A549 (cell line): ENCODE results near the gene PPP3CA. TPM values are rescaled to one million over a fixed set of nuclear protein-coding genes. Genes with fewer than 3 reads are reported as not detected.

ENCODE experiments used
- ATAC-seq, 2 experiments: fragments of 200-7000 bp in 1 of 2; fragments of >200 bp in 1 of 2; cut with Nextera tagmentation in 1 of 2; cut with Tn5 transposase in 1 of 2; 3 replicates each; pipeline versions ENCODE4 v1.8.0 to v1.9.1; 2018 to 2020; ENCODE audit warnings: mild to moderate bottlenecking in 1 of 2, moderate library complexity in 1 of 2
- CTCF ChIA-PET: fragments of 300-600 bp; sonication (Branson Sonifier 250); formaldehyde crosslinking; extraction: SDS; loops from one replicate; lab custom pipeline; 2021; ENCODE audit warnings: antibody characterized with exemption, inconsistent platforms; lab: Yijun Ruan, JAX
- POLR2A ChIA-PET: fragments of 350-600 bp; formaldehyde crosslinking; extraction: SDS; loops from one replicate; lab custom pipeline; 2021; ENCODE audit warnings: antibody characterized with exemption, inconsistent platforms; lab: Yijun Ruan, JAX
- DNase-seq, 2 experiments: peaks; one replicate each; pipeline versions ENCODE4 v3.0.0 to v3.0.0-alpha.2; 2011 to 2016; ENCODE audit warnings: low read depth in 1 of 2, low spot score in 1 of 2
- FAIRE-seq: peaks from 2 replicates; lab custom pipeline; 2011; peaks lifted over from hg19 to GRCh38; lab: Jason Lieb, UNC
- H3K27ac ChIP-seq, 2 experiments: fragments of >200 bp; sonication (Bioruptor Twin); formaldehyde crosslinking; 3 replicates each; pipeline ENCODE4 v1.5.1; 2016 to 2017
- H3K4me1 ChIP-seq: fragments of >200 bp; sonication (Bioruptor Twin); formaldehyde crosslinking; 3 replicates; pipeline ENCODE4 v1.6.1; 2016
- H3K4me2 ChIP-seq: fragments of >200 bp; sonication (Bioruptor Twin); formaldehyde crosslinking; 3 replicates; pipeline ENCODE4 v1.6.1; 2016
- H3K4me3 ChIP-seq: fragments of >200 bp; sonication (Bioruptor Twin); formaldehyde crosslinking; 3 replicates; pipeline ENCODE4 v1.5.1; 2016
- H3K9me3 ChIP-seq: fragments of >200 bp; sonication (Bioruptor Twin); formaldehyde crosslinking; 3 replicates; pipeline ENCODE4 v1.6.1; 2016
- CBX2 ChIP-seq: fragments of 200-600 bp; sonication (generic); IDR thresholded peaks from 2 replicates; pipeline ENCODE4 v1.6.1; 2016; ENCODE audit warnings: low read depth, mild to moderate bottlenecking, borderline replicate concordance
- CEBPB ChIP-seq, 2 experiments: fragments of >200 bp in 1 of 2; sonication (Bioruptor Twin) in 1 of 2; formaldehyde crosslinking in 1 of 2; IDR thresholded peaks; 2 replicates each; pipeline ENCODE4 v1.6.1; 2012 to 2016
- CHD2 ChIP-seq: fragments of 150-350 bp; IDR thresholded peaks from 2 replicates; pipeline ENCODE4 v1.6.1; 2014; ENCODE audit warnings: low read length; ENCODE audit not compliant: partially characterized antibody
- E2F6 ChIP-seq: IDR thresholded peaks from 2 replicates; pipeline ENCODE4 v1.6.1; 2012; ENCODE audit warnings: low read depth, borderline replicate concordance
- EHF ChIP-seq: fragments of 250-450 bp; sonication (Bioruptor Pico); IDR thresholded peaks from 2 replicates; pipeline ENCODE4 v1.5.0; 2020; ENCODE audit warnings: mild to moderate bottlenecking
- EHMT2 ChIP-seq: fragments of 200-600 bp; sonication (generic); IDR thresholded peaks from 2 replicates; pipeline ENCODE4 v1.6.1; 2016; ENCODE audit warnings: antibody characterized with exemption, low read depth, mild to moderate bottlenecking, moderate library complexity
- ELK1 ChIP-seq: fragments of 150-350 bp; IDR thresholded peaks from 2 replicates; pipeline ENCODE4 v1.6.1; 2014; ENCODE audit warnings: low read depth, mild to moderate bottlenecking, low read length
- EP300 ChIP-seq, 2 experiments: fragments of >200 bp; sonication (Bioruptor Twin); formaldehyde crosslinking; IDR thresholded peaks; 2 replicates in 1 of 2; 3 replicates in 1 of 2; pipeline ENCODE4 v1.6.1; 2016 to 2017
- FOSB ChIP-seq: fragments of 250-450 bp; sonication (Bioruptor Pico); IDR thresholded peaks from 2 replicates; pipeline ENCODE4 v1.5.0; 2020; ENCODE audit warnings: mild to moderate bottlenecking, moderate library complexity
- GATA3 ChIP-seq: IDR thresholded peaks from 2 replicates; pipeline ENCODE4 v1.6.1; 2012; ENCODE audit warnings: borderline replicate concordance
- HEYL ChIP-seq: fragments of 250-450 bp; sonication (Bioruptor Pico); IDR thresholded peaks from 2 replicates; pipeline ENCODE4 v1.8.0; 2021; ENCODE audit warnings: mild to moderate bottlenecking, moderate library complexity
- JUNB ChIP-seq: fragments of >200 bp; sonication (Bioruptor Twin); formaldehyde crosslinking; IDR thresholded peaks from 2 replicates; pipeline ENCODE4 v1.6.1; 2016
- KDM5A ChIP-seq: fragments of 200-600 bp; sonication (generic); IDR thresholded peaks from 2 replicates; pipeline ENCODE4 v1.6.1; 2016; ENCODE audit warnings: antibody characterized with exemption, mild to moderate bottlenecking
- MAFK ChIP-seq: fragments of 450-650 bp; IDR thresholded peaks from 2 replicates; pipeline ENCODE4 v1.6.1; 2014; ENCODE audit not compliant: partially characterized antibody
- MAZ ChIP-seq: fragments of 150-350 bp; IDR thresholded peaks from 2 replicates; pipeline ENCODE4 v1.6.1; 2014; ENCODE audit warnings: antibody characterized with exemption, low read depth, low read length, borderline replicate concordance
- MYC ChIP-seq: IDR thresholded peaks from 2 replicates; pipeline ENCODE4 v1.6.1; 2012; ENCODE audit warnings: mild to moderate bottlenecking, inconsistent platforms, low read length, improper control_type of control experiment, borderline replicate concordance
- NR3C1 ChIP-seq: fragments of >200 bp; sonication (Bioruptor Twin); formaldehyde crosslinking; IDR thresholded peaks from 3 replicates; pipeline ENCODE4 v1.6.1; 2017
- PHF8 ChIP-seq: fragments of 200-600 bp; sonication (generic); IDR thresholded peaks from 2 replicates; pipeline ENCODE4 v1.6.1; 2016; ENCODE audit warnings: low read depth, mild to moderate bottlenecking, antibody characterized with exemption, moderate library complexity, borderline replicate concordance
- POLR2AphosphoS2 ChIP-seq: conservative IDR thresholded peaks from 2 replicates; pipeline ENCODE4 v1.6.1; 2012; ENCODE audit warnings: low read length, improper control_type of control experiment, inconsistent platforms
- RAD21 ChIP-seq, 2 experiments: fragments of >200 bp in 1 of 2; sonication (Bioruptor Twin) in 1 of 2; formaldehyde crosslinking in 1 of 2; IDR thresholded peaks in 1 of 2; conservative IDR thresholded peaks in 1 of 2; 2 replicates in 1 of 2; 3 replicates in 1 of 2; pipeline ENCODE4 v1.6.1; 2012 to 2018; ENCODE audit warnings: inconsistent platforms in 1 of 2
- RARB ChIP-seq: fragments of 250-450 bp; sonication (Bioruptor Pico); IDR thresholded peaks from 2 replicates; pipeline ENCODE4 v1.8.0; 2021; ENCODE audit warnings: mild to moderate bottlenecking, moderate library complexity
- RFX5 ChIP-seq: fragments of 450-650 bp; IDR thresholded peaks from 2 replicates; pipeline ENCODE4 v1.7.1; 2014; ENCODE audit warnings: antibody characterized with exemption, mild to moderate bottlenecking, moderate library complexity
- RNF2 ChIP-seq: fragments of 200-600 bp; sonication (generic); IDR thresholded peaks from 2 replicates; pipeline ENCODE4 v1.6.1; 2016; ENCODE audit warnings: low read depth, mild to moderate bottlenecking, antibody characterized with exemption, moderate library complexity, borderline replicate concordance
- SREBF2 ChIP-seq: fragments of 450-650 bp; IDR thresholded peaks from 2 replicates; pipeline ENCODE4 v1.6.1; 2014; ENCODE audit warnings: mild to moderate bottlenecking, moderate library complexity
- TP53 ChIP-seq: fragments of 250-450 bp; sonication (Bioruptor Pico); IDR thresholded peaks from 2 replicates; pipeline ENCODE4 v1.5.0; 2021; ENCODE audit warnings: mild to moderate bottlenecking, moderate library complexity
- USF2 ChIP-seq: fragments of 450-650 bp; IDR thresholded peaks from 2 replicates; pipeline ENCODE4 v1.6.1; 2014; ENCODE audit warnings: antibody characterized with exemption
- ZC3H11A ChIP-seq: fragments of 450-650 bp; IDR thresholded peaks from 2 replicates; pipeline ENCODE4 v1.6.1; 2014; ENCODE audit warnings: antibody characterized with exemption, mild to moderate bottlenecking
- ZFP36 ChIP-seq: fragments of 450-650 bp; IDR thresholded peaks from 2 replicates; pipeline ENCODE4 v1.6.1; 2014; ENCODE audit warnings: borderline replicate concordance; ENCODE audit not compliant: partially characterized antibody
- WGBS: methylation state at CpG from one replicate; pipeline ENCODE4 v1.1.6; 2017; ENCODE audit errors: missing lambda C conversion rate; 5-methylcytosine and 5-hydroxymethylcytosine counted together
- polyA plus RNA-seq, 4 experiments: library from polyadenylated mRNA; depleted of rRNA in 3 of 4; stranded (reverse); fragments of >200 nt; fragmentation: RNase III in 1 of 4; extraction: RNeasy Plus Mini Kit Qiagen cat#74134 plus additional on column Dnase treatment in 1 of 4; gene quantifications; 2 replicates in 3 of 4; 3 replicates in 1 of 4; pipeline ENCODE4 v1.2.3, GENCODE V29; 2011 to 2017
- TF ChIP-seq, protein P1 (sequence below): fragments of 200-600 bp; sonication (generic); IDR thresholded peaks from 2 replicates; pipeline ENCODE4 v1.6.1; 2016; ENCODE audit warnings: antibody characterized with exemption, mild to moderate bottlenecking, moderate library complexity
- TF ChIP-seq, protein P2 (sequence below): fragments of 250-450 bp; sonication (Bioruptor Pico); IDR thresholded peaks from 2 replicates; pipeline ENCODE4 v1.5.0; 2021; ENCODE audit warnings: mild to moderate bottlenecking, moderate library complexity, borderline replicate concordance
- TF ChIP-seq, protein P3 (sequence below): IDR thresholded peaks from 2 replicates; pipeline ENCODE4 v1.6.1; 2012

Gene PPP3CA
- polyA plus RNA-seq, 2 of the 4 experiments (the other 2 are of a cell fraction): 21.4 to 42.4 TPM

- ATAC-seq (no peak), FAIRE-seq (no peak), DNase-seq (no peak)
- no peak for TF ChIP-seq ZC3H11A
- no peak for TF ChIP-seq SREBF2
- no peak for TF ChIP-seq JUNB
- no peaks in the 10 kb centered on the region for H3K4me1 ChIP-seq
- WGBS: 76% methylated on average over 8 of the region's 8 CpGs
- no peak overlapping the region for H3K4me2 ChIP-seq
- H3K27ac ChIP-seq: no peak overlapping the region
- H3K4me3 ChIP-seq: no peak overlapping the region
- ChIA-PET CTCF (no interaction called here), POLR2A (no interaction called here)
- H3K9me3 ChIP-seq: no peaks in the 10 kb centered on the region
Measured at GRCh38 chr4:100986360-100986868, 360.9 kb downstream of the PPP3CA start.

- no peak overlapping the region for H3K4me2 ChIP-seq
- WGBS: 66% methylated on average over 3 of the region's 3 CpGs
Measured at GRCh38 chr4:100985576-100985975, 361.8 kb downstream of the PPP3CA start.

GRCh38 chr4:100984901-100985300 lies 362.4 kb downstream of the PPP3CA start:
- no peak overlapping the region for H3K4me3 ChIP-seq
- DNase-seq (no peak), ATAC-seq (no peak), FAIRE-seq (no peak)
- no peaks in the 10 kb centered on the region for H3K4me1 ChIP-seq
- POLR2A ChIA-PET: no interaction called here
- CTCF ChIA-PET: interaction anchor here (0.6 kb wide), 1 partner anchor 139 kb away, joined by 3 read pairs; no protein-coding TSS in a partner anchor
- H3K4me2 ChIP-seq: no peak overlapping the region
- H3K9me3 ChIP-seq: no peaks in the 10 kb centered on the region
- no peak overlapping the region for H3K27ac ChIP-seq
- TF ChIP-seq RAD21 (conservative IDR thresholded peaks at IDR 0.05 in 1 of 2, IDR thresholded peaks at IDR 0.05 in 1 of 2): no peak
- no peak for TF ChIP-seq HEYL (CRISPR knock-in tag)
- TF ChIP-seq KDM5A: no peak
- TF ChIP-seq CEBPB (IDR thresholded peaks at IDR 0.05): no peak
- no peak for TF ChIP-seq FOSB (CRISPR knock-in tag)
- no peak for TF ChIP-seq ZFP36
- no peak for TF ChIP-seq E2F6
- TF ChIP-seq ELK1: no peak
- no peak for TF ChIP-seq USF2
- TF ChIP-seq, protein P1, sequence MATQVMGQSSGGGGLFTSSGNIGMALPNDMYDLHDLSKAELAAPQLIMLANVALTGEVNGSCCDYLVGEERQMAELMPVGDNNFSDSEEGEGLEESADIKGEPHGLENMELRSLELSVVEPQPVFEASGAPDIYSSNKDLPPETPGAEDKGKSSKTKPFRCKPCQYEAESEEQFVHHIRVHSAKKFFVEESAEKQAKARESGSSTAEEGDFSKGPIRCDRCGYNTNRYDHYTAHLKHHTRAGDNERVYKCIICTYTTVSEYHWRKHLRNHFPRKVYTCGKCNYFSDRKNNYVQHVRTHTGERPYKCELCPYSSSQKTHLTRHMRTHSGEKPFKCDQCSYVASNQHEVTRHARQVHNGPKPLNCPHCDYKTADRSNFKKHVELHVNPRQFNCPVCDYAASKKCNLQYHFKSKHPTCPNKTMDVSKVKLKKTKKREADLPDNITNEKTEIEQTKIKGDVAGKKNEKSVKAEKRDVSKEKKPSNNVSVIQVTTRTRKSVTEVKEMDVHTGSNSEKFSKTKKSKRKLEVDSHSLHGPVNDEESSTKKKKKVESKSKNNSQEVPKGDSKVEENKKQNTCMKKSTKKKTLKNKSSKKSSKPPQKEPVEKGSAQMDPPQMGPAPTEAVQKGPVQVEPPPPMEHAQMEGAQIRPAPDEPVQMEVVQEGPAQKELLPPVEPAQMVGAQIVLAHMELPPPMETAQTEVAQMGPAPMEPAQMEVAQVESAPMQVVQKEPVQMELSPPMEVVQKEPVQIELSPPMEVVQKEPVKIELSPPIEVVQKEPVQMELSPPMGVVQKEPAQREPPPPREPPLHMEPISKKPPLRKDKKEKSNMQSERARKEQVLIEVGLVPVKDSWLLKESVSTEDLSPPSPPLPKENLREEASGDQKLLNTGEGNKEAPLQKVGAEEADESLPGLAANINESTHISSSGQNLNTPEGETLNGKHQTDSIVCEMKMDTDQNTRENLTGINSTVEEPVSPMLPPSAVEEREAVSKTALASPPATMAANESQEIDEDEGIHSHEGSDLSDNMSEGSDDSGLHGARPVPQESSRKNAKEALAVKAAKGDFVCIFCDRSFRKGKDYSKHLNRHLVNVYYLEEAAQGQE: no peak
- TF ChIP-seq RARB (CRISPR knock-in tag): no peak
- TF ChIP-seq MYC: no peak
- no peak for TF ChIP-seq EHMT2
- no peak for TF ChIP-seq CBX2
- TF ChIP-seq TP53: no peak

More at GRCh38 chr4:100985576-100985975, 361.8 kb downstream of the PPP3CA start:
- ATAC-seq (no peak), DNase-seq (no peak), FAIRE-seq (no peak)
- POLR2A ChIA-PET: no interaction called here
- Histone ChIP-seq H3K27ac (no peak overlapping the region), H3K9me3 (no peaks in the 10 kb centered on the region), H3K4me1 (no peaks in the 10 kb centered on the region), H3K4me3 (no peak overlapping the region)
- TF ChIP-seq, protein P2, sequence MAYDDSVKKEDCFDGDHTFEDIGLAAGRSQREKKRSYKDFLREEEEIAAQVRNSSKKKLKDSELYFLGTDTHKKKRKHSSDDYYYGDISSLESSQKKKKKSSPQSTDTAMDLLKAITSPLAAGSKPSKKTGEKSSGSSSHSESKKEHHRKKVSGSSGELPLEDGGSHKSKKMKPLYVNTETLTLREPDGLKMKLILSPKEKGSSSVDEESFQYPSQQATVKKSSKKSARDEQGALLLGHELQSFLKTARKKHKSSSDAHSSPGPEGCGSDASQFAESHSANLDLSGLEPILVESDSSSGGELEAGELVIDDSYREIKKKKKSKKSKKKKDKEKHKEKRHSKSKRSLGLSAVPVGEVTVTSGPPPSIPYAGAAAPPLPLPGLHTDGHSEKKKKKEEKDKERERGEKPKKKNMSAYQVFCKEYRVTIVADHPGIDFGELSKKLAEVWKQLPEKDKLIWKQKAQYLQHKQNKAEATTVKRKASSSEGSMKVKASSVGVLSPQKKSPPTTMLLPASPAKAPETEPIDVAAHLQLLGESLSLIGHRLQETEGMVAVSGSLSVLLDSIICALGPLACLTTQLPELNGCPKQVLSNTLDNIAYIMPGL (CRISPR knock-in tag): no peak
- TF ChIP-seq RNF2 (no peak), SREBF2 (no peak), NR3C1 (no peak), RFX5 (no peak), EHF (CRISPR knock-in tag) (no peak), MAFK (no peak), PHF8 (no peak), EP300 (IDR thresholded peaks at IDR 0.05) (no peak), POLR2AphosphoS2 (no peak), MYC (no peak), JUNB (no peak), EHMT2 (no peak), CHD2 (no peak), MAZ (no peak), GATA3 (no peak), RAD21 (conservative IDR thresholded peaks at IDR 0.05 in 1 of 2, IDR thresholded peaks at IDR 0.05 in 1 of 2) (no peak)
- TF ChIP-seq, protein P3, sequence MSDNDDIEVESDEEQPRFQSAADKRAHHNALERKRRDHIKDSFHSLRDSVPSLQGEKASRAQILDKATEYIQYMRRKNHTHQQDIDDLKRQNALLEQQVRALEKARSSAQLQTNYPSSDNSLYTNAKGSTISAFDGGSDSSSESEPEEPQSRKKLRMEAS: no peak
- CTCF ChIA-PET: no interaction called here
